HG03064 (cell line): Measurements from ENCODE around the gene MYZAP.

Experiments used
- ATAC-seq: cut with Tn5 transposase; IDR thresholded peaks from one replicate; pipeline ENCODE4 v1.9.1; 2021; ENCODE audit warnings: low read depth; ENCODE audit not compliant: unreplicated experiment

The MYZAP gene

GRCh38 chr15:57734860-57735259, 143.2 kb downstream of the MYZAP start:
- ATAC-seq, result no peak
